HEK293 (cell line): ENCODE data around the gene SCN4B.
A peak's percentile ranks its signal among the peaks of the same experiment; 100 is the strongest.

Source experiments
- CTCF ChIP-seq: fragments of 450-650 bp; formaldehyde crosslinking; IDR thresholded peaks from 2 replicates; pipeline ENCODE4 v1.5.1; 2016; ENCODE audit warnings: missing biosample characterization, missing genetic modification characterization
- GLIS1 ChIP-seq: fragments of 450-650 bp; formaldehyde crosslinking; IDR thresholded peaks from 2 replicates; pipeline ENCODE4 v1.5.1; 2016; ENCODE audit warnings: missing biosample characterization, missing genetic modification characterization
- KLF10 ChIP-seq: fragments of 450-650 bp; IDR thresholded peaks from 2 replicates; pipeline ENCODE4 v1.5.1; 2018; ENCODE audit warnings: missing biosample characterization, mild to moderate bottlenecking, missing genetic modification characterization
- KLF7 ChIP-seq: fragments of 450-650 bp; formaldehyde crosslinking; IDR thresholded peaks from 2 replicates; pipeline ENCODE4 v1.5.1; 2016; ENCODE audit warnings: missing biosample characterization, missing genetic modification characterization, borderline replicate concordance
- SP2 ChIP-seq: fragments of 450-650 bp; formaldehyde crosslinking; IDR thresholded peaks from 2 replicates; pipeline ENCODE4 v1.5.1; 2016; ENCODE audit warnings: missing biosample characterization, missing genetic modification characterization
- ZBTB6 ChIP-seq: fragments of 450-650 bp; formaldehyde crosslinking; IDR thresholded peaks from 2 replicates; pipeline ENCODE4 v1.5.1; 2017; ENCODE audit warnings: missing biosample characterization, missing genetic modification characterization
- ZEB2 ChIP-seq: fragments of 450-650 bp; formaldehyde crosslinking; IDR thresholded peaks from 2 replicates; pipeline ENCODE4 v1.5.1; 2016; ENCODE audit warnings: missing biosample characterization, missing genetic modification characterization
- ZIC2 ChIP-seq: fragments of 450-650 bp; formaldehyde crosslinking; IDR thresholded peaks from 2 replicates; pipeline ENCODE4 v1.5.1; 2016; ENCODE audit warnings: missing biosample characterization, missing genetic modification characterization
- ZNF24 ChIP-seq: fragments of 450-650 bp; formaldehyde crosslinking; IDR thresholded peaks from 2 replicates; pipeline ENCODE4 v1.5.1; 2016; ENCODE audit warnings: missing biosample characterization, missing genetic modification characterization
- ZNF292 ChIP-seq: fragments of 450-650 bp; formaldehyde crosslinking; IDR thresholded peaks from 2 replicates; pipeline ENCODE4 v1.5.1; 2016; ENCODE audit warnings: low read depth, missing biosample characterization, missing genetic modification characterization, borderline replicate concordance
- ZNF335 ChIP-seq: fragments of 450-650 bp; formaldehyde crosslinking; conservative IDR thresholded peaks from 2 replicates; pipeline ENCODE4 v1.5.1; 2016; ENCODE audit warnings: missing biosample characterization, missing genetic modification characterization
- ZNF341 ChIP-seq: fragments of 450-650 bp; formaldehyde crosslinking; IDR thresholded peaks from 2 replicates; pipeline ENCODE4; 2016; ENCODE audit warnings: low read depth, missing biosample characterization, missing genetic modification characterization
- ZNF350 ChIP-seq: fragments of 450-650 bp; formaldehyde crosslinking; IDR thresholded peaks from 2 replicates; pipeline ENCODE4 v1.5.0; 2017; ENCODE audit warnings: missing biosample characterization, mild to moderate bottlenecking, missing genetic modification characterization
- ZNF404 ChIP-seq: fragments of 450-650 bp; formaldehyde crosslinking; IDR thresholded peaks from 2 replicates; pipeline ENCODE4 v1.5.1; 2017; ENCODE audit warnings: missing biosample characterization, missing genetic modification characterization
- ZNF423 ChIP-seq: fragments of 450-650 bp; formaldehyde crosslinking; IDR thresholded peaks from 2 replicates; pipeline ENCODE4 v1.5.1; 2016; ENCODE audit warnings: missing biosample characterization, missing genetic modification characterization
- ZNF433 ChIP-seq: fragments of 450-650 bp; formaldehyde crosslinking; IDR thresholded peaks from 2 replicates; pipeline ENCODE4 v1.5.1; 2016; ENCODE audit warnings: missing biosample characterization, missing genetic modification characterization, low read depth
- ZNF518A ChIP-seq: fragments of 450-650 bp; formaldehyde crosslinking; conservative IDR thresholded peaks from 2 replicates; pipeline ENCODE4 v1.5.1; 2016; ENCODE audit warnings: low read depth, missing biosample characterization, missing genetic modification characterization
- ZNF600 ChIP-seq: fragments of 450-650 bp; formaldehyde crosslinking; IDR thresholded peaks from 2 replicates; pipeline ENCODE4 v1.5.1; 2016; ENCODE audit warnings: missing biosample characterization, missing genetic modification characterization
- ZNF654 ChIP-seq: fragments of 450-650 bp; formaldehyde crosslinking; IDR thresholded peaks from 2 replicates; pipeline ENCODE4 v1.5.1; 2016; ENCODE audit warnings: low read depth, missing biosample characterization, missing genetic modification characterization
- ZNF777 ChIP-seq: fragments of 450-650 bp; formaldehyde crosslinking; IDR thresholded peaks from 2 replicates; pipeline ENCODE4 v1.5.1; 2017; ENCODE audit warnings: missing biosample characterization, missing genetic modification characterization, borderline replicate concordance
- TF ChIP-seq, protein P1 (sequence below): fragments of 450-650 bp; formaldehyde crosslinking; IDR thresholded peaks from 2 replicates; pipeline ENCODE4 v1.5.1; 2016; ENCODE audit warnings: missing biosample characterization, missing genetic modification characterization
- TF ChIP-seq, protein P2 (sequence below): fragments of 450-650 bp; formaldehyde crosslinking; IDR thresholded peaks from 2 replicates; pipeline ENCODE4 v1.5.1; 2016; ENCODE audit warnings: missing biosample characterization, missing genetic modification characterization
- TF ChIP-seq, protein P3 (sequence below): fragments of 450-650 bp; formaldehyde crosslinking; IDR thresholded peaks from 2 replicates; pipeline ENCODE4 v1.5.1; 2017; ENCODE audit warnings: missing biosample characterization, missing genetic modification characterization

The SCN4B gene

GRCh38 chr11:118145285-118146227 is 7.1 kb downstream of the SCN4B start (continued):
- TF ChIP-seq, protein P1, sequence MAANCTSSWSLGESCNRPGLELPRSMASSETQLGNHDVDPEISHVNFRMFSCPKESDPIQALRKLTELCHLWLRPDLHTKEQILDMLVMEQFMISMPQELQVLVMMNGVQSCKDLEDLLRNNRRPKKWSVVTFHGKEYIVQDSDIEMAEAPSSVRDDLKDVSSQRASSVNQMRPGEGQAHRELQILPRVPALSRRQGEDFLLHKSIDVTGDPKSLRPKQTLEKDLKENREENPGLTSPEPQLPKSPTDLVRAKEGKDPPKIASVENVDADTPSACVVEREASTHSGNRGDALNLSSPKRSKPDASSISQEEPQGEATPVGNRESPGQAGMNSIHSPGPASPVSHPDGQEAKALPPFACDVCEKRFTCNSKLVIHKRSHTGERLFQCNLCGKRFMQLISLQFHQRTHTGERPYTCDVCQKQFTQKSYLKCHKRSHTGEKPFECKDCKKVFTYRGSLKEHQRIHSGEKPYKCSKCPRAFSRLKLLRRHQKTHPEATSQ = no peak
- TF ChIP-seq ZIC2 (tag by site-specific recombination) (peak; percentile 81), CTCF (peak; percentile 82), ZNF654 (peak; percentile 73), ZNF600 (tag by site-specific recombination) (peak; percentile 52; the same call in 1 of the 2 replicates), ZNF292 (tag by site-specific recombination) (no peak), GLIS1 (tag by site-specific recombination) (peak; percentile 82), KLF7 (tag by site-specific recombination) (peak; percentile 94), ZNF24 (tag by site-specific recombination) (no peak), ZNF433 (tag by site-specific recombination) (no peak), ZBTB6 (tag by site-specific recombination) (peak; percentile 55; the same call in 1 of the 2 replicates), KLF10 (tag by site-specific recombination) (peak; percentile 87), ZNF423 (tag by site-specific recombination) (peak; percentile 60; the same call in 1 of the 2 replicates), SP2 (tag by site-specific recombination) (peak; percentile 34; the same call in 1 of the 2 replicates), ZNF777 (tag by site-specific recombination) (0 out of 2 replicates have a peak, but pooled peaks have one; percentile 69), ZNF404 (tag by site-specific recombination) (no peak), ZNF341 (tag by site-specific recombination) (peak; percentile 89), ZEB2 (tag by site-specific recombination) (peak; percentile 77), ZNF518A (no peak), ZNF335 (tag by site-specific recombination) (peak; percentile 51), ZNF350 (tag by site-specific recombination) (no peak)
- TF ChIP-seq, protein P2, sequence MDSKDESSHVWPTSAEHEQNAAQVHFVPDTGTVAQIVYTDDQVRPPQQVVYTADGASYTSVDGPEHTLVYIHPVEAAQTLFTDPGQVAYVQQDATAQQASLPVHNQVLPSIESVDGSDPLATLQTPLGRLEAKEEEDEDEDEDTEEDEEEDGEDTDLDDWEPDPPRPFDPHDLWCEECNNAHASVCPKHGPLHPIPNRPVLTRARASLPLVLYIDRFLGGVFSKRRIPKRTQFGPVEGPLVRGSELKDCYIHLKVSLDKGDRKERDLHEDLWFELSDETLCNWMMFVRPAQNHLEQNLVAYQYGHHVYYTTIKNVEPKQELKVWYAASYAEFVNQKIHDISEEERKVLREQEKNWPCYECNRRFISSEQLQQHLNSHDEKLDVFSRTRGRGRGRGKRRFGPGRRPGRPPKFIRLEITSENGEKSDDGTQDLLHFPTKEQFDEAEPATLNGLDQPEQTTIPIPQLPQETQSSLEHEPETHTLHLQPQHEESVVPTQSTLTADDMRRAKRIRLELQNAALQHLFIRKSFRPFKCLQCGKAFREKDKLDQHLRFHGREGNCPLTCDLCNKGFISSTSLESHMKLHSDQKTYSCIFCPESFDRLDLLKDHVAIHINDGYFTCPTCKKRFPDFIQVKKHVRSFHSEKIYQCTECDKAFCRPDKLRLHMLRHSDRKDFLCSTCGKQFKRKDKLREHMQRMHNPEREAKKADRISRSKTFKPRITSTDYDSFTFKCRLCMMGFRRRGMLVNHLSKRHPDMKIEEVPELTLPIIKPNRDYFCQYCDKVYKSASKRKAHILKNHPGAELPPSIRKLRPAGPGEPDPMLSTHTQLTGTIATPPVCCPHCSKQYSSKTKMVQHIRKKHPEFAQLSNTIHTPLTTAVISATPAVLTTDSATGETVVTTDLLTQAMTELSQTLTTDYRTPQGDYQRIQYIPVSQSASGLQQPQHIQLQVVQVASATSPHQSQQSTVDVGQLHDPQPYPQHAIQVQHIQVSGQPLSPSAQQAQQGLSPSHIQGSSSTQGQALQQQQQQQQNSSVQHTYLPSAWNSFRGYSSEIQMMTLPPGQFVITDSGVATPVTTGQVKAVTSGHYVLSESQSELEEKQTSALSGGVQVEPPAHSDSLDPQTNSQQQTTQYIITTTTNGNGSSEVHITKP (tag by site-specific recombination) = peak; percentile 37
- TF ChIP-seq, protein P3, sequence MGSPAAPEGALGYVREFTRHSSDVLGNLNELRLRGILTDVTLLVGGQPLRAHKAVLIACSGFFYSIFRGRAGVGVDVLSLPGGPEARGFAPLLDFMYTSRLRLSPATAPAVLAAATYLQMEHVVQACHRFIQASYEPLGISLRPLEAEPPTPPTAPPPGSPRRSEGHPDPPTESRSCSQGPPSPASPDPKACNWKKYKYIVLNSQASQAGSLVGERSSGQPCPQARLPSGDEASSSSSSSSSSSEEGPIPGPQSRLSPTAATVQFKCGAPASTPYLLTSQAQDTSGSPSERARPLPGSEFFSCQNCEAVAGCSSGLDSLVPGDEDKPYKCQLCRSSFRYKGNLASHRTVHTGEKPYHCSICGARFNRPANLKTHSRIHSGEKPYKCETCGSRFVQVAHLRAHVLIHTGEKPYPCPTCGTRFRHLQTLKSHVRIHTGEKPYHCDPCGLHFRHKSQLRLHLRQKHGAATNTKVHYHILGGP = no peak
